NCI-H526 (cell line): ENCODE measurements around the gene TNIK.
"Not testable (repeated sequence)": the region's sequence is repeated elsewhere in the genome, so short reads cannot be mapped to it uniquely, and the experiment has no call there.

ENCODE experiments used
- DNase-seq, 2 experiments: peaks; one replicate each; lab custom pipeline; 2025; lab: John Stamatoyannopoulos, UW

TNIK gene

DNA sequence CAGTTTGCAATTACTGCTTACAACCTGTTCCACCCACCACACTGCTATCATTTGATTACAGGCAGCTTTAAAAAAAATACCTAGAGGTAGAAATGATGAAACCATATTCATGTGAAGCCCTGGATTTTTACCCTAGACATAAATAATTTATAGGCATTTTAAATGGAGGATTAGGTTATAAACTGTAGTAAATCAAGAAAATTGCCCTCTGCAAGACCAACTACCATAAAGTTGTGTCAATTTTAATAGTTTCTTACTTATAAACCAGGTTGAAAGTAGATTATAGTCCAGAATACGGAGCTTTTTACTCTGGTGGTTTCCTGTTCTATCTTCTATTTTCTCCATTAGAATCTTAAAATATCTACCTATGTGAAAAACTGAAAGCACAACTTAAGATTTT is 13.9 kb downstream of the TNIK start:
- DNase-seq, result no peak

DNA sequence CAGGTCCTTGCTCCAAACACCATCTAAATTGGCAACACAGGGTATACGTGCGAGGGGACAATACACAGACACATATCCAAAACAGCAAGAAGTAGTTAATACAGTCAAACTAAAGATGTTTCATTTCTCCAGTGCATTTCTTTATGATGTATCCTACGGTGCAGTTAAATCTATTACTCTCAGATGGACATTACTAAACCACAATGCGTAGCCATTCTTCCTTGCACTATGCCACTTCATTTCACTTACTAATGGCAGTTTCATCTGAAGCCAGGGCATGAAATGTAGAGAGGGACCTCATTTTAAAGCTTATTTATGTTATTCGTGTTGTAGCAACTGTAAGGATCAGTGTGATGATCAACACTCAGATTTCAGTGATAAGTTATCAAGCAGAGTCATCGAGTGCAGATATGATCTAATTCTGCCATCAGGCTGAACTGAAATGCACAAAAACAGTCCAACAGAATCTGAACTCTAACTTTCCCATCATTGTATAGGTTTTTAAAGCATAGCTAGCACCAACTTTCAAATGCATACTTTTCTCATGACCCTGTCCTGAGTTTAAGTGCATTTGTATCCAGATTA is 14.5 kb downstream of the TNIK start:
- DNase-seq, result no peak

DNA sequence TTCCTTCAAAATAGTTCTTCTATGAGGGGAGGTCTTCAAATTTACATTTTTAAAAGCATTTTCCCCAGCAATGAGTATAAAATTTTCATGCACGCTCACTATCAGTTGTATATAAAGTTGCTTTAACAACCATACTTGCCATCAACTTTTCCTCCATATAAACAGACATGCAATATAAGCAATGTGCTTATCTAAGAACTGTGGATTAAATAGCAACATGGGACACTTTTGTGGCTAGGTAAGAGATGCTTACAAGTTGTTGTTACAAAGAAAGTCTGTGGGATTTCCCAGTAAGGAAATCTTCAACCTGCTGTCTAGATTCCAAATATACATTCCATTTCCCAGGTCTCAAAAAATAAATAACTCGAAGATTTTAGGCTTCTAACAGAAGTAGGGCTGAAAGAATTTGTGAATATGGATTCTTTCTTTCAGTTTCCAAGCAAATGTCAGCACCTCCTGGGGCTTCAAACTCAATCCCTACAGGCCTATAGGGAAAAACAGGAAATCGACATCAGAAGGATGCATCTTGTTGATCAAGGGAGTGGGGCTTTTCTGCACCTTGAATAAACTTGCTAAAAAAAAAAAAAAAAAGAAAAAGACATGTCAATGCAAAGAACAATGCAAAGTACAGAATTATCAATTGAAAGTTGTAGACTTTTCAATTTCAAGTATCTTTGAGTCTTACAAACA is 16.1 kb downstream of the TNIK start:
- DNase-seq, result no peak

DNA sequence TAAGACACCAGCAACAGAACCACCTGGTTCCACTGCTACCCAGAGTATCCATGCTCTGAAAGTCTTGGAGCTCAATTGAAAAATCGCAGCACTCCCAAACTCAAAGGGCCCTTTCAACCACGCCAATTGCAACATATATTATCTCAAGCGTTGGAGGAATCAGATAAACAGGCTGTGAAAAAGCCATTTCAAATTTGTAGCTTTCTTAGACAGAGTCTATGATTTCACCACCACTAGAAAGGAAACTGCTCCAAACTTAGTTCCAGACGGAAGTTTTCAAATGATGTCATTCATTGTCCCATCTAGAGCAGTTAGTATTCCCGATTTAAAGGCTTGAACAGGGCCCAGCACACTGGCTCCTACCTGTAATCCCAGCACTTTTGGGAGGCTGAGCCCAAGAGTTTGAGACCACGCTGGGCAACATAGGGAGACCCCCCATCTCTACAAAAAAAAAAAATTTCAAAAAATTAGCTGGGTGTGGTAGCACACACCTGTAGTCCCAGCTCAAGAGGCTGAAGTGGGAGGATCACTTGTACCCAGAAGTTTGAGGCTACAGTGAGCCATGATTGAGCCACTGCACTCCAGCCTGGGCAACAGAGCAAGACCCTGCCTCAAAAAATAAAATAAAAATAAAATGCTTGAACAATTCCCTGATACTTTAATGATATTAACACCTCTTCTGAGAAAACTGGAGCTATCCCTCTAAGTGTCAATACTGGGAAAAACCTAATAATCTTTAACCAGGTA is 16.8 kb downstream of the TNIK start:
- no peak for DNase-seq

DNA sequence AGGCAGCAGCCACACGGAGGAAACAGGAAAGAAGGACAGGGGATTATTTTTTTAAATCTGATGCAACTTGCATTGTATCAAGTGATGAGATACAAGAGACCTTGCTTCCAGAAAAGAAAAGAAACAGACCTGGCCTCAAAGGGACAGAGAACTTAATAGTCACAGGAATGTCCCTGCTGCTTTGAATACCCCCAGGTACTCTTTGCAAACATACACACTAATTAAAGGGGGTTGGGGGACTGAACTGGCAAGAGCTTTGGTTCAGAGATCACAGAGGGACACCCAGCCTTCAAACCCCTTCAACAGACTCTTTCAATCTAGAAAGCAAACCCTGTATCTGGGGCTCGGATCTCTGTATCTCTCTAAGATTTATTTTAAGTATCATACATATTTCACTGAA is 18.0 kb downstream of the TNIK start:
- DNase-seq, result peak in 1 of 2 experiments; percentile 12

DNA sequence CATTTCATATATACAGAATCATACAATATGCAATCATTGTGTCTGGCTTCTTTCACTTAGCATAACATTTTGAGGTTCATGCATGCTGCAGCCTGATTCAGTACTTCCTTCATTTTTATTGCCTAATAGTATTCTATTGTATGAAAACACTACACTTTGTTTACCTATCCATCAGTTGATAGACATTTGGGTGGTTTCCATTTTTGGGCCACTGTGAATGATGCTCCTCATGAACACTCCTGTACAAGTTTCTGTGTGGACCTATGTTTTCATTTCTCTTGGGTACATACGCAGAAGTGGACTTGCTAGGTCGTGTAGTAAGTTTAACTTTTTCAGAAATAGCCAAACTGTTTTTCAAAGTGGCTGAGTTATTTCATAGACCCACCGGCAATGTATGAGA is 18.8 kb downstream of the TNIK start:
- DNase-seq, result no peak

DNA sequence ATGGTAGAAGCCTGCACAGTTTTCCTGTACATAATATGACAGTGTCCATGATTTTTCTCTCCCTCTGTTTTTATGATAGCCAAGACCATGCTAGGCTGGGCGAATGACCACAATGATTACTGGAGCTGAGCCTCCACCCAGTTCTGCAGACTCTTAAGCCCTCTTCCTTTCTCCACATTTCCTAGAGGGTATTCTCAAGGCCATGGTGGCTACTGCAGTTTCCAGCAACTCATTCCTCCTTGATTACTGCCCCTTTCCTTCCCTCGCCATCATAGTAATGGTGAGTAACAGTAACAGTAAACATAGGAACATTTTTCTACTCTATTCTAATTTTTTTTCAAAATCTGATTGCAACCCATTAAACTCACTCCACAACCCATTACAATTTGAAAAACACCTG is 20.2 kb downstream of the TNIK start:
- DNase-seq, result no peak

DNA sequence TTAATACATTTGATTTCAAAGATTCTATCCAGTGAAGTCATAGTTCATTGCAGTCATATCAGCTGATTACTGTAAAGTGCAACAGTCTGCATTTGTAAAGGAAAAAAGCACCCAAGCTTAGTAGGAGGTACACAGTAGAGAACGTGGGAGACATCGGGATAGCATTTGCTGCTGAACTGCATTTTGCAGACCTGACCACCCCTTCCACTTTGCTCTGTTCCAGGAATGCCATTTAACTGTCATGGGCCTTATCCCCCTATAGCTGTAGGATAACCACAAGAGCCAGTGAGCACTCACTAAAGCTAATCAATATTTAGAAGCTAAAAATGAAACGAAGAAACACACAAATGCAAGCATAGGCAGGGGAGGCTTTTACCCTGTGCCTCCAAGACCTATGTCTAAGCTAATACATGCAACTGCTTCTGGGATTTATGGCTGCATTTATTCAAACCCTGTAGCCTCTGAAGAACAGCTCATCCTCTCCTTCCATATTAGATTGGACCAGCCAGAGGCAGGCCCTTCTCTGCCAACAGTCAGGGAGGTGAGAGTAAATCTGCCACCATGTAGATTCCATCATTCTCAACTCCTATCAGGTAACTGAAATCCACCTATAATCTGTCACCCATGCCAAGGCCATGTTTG is 23.0 kb downstream of the TNIK start:
- no peak for DNase-seq

DNA sequence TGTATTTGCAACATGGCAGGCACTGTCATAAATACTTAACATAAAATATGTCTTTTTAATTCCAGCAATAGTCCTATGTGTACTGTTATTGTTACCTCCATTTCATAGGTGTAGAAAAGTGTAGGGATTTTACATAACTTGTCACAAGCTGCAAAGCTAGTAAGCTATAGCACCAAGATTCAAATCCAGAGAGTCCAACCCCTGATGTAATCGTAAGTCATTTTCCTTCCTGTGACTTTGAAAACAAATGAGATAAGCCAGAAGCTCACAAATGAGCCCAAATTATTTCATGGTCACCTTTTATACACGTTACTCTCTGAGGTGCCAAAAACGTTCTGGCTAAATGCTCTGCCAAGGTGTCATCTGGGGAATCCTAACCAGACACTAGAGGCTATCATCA is 23.8 kb downstream of the TNIK start:
- no peak for DNase-seq

DNA sequence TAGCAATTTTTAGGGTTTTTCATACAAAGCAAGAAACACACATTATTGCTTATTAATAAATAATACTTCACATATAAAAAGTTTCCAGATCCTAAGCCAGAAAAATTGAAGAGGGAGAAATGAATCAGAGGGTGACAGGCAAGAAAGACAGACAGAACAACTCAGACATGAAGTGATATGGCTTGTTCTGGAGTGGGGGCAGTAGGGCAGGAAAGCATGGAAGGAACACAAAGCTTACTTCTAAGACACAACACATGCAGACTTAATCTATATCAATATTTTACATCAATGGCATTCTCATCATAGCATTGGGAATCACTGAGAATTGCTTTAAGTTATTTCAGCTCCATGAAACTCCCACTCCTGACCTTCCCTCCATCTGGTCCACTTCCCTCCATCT is 24.4 kb downstream of the TNIK start:
- no peak for DNase-seq

DNA sequence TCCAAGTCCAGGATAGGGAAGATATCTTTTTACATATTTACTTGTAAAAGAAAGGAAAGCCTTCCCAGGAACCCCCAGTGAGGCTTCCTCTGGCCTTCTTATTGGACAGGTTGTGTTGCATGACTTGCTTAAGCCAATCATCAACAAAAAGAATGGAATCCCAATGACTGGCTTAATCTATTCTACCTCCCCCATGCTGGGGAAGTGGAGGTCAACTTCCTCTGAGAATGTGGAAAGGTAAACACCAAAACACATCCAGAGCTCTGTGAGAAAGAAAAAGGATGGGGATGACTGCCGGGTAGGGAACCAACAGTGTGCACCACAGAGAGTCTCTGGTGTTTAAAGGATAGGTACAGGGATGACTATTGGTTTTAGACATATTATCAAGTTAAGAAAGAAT is 25.1 kb downstream of the TNIK start:
- no peak for DNase-seq

DNA sequence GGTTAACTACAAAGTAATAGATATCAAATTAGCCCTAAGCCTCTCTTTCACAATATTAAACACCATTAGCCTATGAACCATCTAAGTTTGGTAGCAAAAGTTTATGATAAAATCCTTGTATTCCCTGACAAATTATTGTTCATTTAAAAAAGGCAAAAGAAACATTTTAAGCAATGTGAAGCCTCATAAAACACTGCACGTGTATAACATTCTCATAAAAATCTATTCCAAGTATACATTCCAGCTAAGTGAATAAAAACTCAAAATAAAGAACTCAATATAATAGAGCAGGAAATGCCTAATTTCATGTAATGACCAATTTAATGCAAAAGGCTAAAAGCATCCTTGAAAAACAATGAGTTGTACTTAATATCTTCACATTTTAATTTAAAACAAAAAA is 27.7 kb downstream of the TNIK start:
- DNase-seq, result no peak

DNA sequence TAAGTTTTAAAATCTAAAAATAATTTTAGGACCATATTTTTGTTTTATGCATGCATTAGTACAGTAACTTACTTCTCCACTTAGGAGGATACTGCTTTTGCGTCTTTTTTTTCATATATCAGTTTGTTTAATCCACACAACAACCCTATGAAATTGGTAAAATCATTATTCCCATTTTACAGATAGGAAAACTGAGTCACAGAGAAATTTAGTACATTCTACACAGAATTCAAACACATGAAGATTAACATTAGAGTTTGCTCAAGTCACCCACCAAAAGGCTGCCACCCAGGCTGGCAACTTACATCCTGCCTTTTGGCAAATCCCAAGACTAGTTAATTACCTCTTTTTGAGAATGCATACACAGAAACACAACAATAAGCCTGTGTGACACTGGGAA is 28.7 kb downstream of the TNIK start:
- no peak for DNase-seq

DNA sequence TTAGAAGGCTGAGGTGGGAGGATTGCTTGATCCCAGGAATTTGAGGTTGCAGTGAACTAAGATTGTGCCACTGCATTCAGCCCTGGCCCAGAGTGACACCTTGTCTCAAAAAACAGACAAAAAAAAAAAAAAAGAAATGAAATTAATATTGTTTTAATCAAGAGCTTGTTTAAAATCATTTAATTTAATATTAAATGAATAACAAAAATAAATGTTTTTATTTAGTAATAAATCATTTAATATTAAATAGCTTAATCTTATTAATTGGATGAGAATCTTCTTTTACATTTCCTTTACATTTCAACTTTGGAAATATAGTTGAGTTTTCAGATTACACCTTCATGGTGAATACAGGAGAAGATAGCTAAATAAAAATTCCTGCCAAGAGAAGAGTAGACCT is 29.7 kb downstream of the TNIK start:
- DNase-seq, result no peak

DNA sequence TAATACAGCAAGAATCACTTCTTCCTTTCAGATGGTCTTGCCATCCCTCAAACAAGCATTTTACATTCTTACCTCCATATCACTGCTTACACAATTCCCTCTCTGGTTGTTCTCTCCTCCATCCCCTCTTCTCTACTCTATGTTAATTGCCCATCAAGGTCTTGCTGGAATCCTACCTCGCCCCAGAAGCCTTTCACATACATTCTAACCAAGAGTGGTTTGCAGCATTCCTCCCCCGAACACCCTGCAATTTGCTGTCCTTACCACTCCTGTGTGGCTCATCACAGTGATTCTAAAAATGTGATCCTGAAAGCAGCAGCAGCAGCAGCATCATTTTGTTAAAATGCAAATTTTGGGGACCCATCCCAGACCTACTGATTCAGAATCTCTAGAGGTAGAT is 30.6 kb downstream of the TNIK start:
- peak in 1 of 2 experiments; percentile 8 for DNase-seq

DNA sequence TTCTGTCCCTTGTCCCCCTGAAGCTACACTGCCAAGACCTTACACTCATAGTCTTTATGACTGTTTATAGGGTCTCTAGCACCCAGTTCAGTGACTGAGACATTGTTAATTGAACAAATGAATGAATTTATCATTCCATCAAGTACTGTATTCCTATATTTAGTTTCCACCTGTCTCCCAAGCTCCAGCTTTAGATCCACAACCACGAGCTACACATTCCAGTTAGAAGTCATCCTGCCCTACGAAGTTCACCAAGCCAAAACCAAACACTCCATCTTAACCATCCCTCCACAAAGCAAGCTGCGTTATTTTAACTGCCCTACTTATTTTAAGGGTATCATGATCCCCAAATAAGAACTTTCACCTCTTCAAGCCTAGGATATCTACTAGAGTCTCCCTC is 31.3 kb downstream of the TNIK start:
- DNase-seq, result no peak

DNA sequence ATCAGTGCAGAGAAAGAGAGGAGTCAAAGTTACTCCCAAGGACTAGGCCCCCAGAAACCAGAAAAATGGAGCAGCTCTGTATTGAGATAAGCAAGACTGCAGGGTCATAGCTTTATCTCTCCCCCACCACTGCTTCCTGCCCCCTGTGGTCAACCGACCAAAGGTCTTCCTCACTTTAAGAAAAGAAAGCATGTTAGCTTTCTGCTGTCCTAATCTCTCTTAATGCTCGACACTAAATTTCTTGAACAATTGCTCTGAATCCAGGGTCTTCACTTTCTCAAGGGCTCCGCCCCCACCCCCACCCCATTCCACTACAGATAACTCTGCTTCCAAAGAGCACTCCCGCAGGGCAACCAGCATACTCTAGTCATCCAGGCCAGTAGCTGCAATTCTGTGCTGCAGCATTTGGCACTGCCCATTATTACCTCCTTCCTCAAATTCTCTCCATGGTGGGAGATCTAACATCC is 31.9 kb downstream of the TNIK start:
- no peak for DNase-seq

DNA sequence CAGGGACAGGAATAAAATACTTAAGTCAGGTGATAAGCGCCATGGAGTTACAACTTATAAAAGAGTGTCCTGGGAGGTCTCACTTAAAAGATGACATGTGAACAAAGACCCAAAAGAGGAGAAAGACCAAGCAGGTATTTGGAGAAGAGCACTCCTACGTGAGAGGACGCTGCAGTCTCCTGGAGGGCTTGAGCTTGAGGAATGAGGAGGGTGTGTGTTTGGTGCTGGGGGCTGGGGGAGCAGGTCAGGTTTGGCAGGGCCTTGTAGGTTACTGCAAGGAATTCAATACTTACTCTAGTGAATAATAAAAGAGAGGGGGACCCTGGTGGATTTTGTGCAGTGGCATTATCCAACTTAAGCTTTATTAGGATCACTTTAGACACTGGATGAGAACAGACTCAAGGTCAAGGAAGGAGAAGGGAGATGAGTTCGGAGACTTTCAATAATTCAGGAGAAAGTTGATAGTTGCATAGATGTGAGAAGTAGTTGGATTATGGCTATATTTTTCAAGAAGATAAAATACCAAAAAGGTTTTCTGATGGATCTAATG is 32.4 kb downstream of the TNIK start:
- DNase-seq, result no peak

DNA sequence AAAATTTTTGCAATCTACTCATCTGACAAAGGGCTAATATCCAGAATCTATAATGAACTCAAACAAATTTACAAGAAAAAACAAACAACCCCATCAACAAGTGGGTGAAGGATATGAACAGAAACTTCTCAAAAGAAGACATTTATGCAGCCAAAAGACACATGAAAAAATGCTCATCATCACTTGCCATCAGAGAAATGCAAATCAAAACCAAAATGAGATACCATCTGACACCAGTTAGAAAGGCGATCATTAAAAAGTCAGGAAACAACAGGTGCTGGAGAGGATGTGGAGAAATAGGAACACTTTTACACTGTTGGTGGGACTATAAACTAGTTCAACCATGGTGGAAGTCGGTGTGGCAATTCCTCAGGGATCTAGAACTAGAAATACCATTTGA is 36.1 kb downstream of the TNIK start:
- not testable (repeated sequence) for DNase-seq

DNA sequence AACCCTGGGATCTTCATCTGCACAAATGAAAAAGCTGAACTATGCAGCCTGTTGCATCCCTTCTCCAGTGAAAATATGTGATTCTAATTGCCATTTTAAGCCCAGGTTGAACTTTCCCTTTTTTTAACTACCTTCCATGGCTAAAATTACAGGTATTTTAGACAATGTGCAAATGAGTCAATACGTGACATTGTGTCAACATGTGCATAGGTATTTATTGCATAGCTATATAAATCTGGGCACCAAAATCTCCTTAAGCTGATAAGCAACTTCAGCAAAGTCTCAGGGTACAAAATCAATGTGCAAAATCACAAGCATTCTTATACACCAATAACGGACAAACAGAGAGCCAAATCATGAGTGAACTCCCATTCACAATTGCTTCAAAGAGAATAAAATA is 37.4 kb downstream of the TNIK start:
- DNase-seq, result not testable (repeated sequence)

DNA sequence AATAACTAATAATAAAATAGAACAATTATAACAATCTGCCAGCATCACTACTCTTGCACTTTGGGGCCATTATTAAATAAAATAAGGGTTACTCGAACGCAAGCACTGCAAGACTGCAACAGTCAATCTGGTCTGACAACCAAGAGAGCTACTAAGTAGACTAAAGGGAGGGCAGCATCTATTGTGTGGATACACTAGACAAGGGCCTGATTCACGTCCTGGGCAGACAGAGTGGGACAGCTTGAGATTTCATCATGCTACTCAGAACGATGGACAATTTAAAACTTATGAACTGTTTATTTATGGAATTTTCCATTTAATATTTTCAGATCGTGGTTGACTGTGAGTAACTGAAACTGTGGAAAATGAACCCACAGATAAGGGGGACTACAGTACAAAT is 39.5 kb downstream of the TNIK start:
- DNase-seq, result no peak

DNA sequence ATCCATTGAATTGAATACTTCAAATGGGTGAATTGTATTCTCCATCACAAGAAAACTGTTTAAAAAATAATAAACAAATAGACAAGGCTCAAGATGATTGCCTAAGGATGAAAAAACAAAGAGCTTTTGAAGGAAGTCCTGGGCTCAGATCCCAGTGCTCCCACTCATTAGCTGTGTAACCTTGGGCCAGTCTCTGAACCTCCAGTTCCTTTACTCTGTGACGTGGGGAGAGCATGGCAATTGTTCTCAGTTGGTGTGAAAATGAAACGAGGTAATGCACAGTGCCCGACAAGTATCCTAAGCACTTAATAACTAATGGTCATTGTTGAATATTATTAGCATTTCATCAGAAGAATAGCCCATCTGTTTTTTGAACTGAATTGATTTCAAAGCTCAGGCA is 40.7 kb downstream of the TNIK start:
- DNase-seq, result no peak

DNA sequence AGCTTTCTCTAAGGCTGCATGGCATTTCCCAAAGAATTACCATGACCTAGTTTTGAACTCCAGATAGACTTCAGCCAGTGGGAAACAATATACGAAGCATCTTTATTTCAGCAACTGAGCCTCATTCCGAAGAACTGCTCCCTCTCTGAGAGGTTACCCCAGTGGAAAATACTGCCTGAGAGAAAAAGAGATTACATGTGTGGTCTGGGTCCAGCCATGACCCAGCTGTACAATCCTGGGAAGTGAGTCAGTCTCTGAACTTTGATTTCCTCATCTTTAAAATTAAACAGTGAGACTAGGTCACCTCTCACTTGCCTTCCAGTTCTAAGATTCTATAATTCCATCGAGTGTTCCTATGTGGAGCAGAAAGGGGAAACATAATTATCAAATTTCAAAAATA is 42.4 kb downstream of the TNIK start:
- DNase-seq, result no peak
